OCI-LY7 (cell line): ENCODE results near the gene RBMS1. TPM values are rescaled to one million over a fixed set of nuclear protein-coding genes. Genes with fewer than 3 reads are reported as not detected.

Source experiments
- BruUV-seq: library from RNA; stranded (reverse); fragments of 400-500 nt; replicated peaks from 2 replicates; lab custom pipeline; 2021; lab: Mats Ljungman, UMichigan
- CTCF ChIA-PET: fragments of 300-600 bp; sonication (Branson Sonifier 250); formaldehyde crosslinking; loops from one replicate; lab custom pipeline; 2022; ENCODE audit warnings: antibody characterized with exemption; ENCODE audit not compliant: unreplicated experiment; lab: Charles Lee
- POLR2A ChIA-PET: fragments of 300-600 bp; sonication (Branson Sonifier 250); formaldehyde crosslinking; loops from one replicate; lab custom pipeline; 2022; ENCODE audit warnings: antibody characterized with exemption; lab: Charles Lee
- DNase-seq: peaks from one replicate; pipeline ENCODE4 v3.0.0-alpha.2; 2015; ENCODE audit warnings: low spot score
- H2AFZ ChIP-seq: fragments of 200-600 bp; sonication (generic), shearing (Covaris generic); 2 replicates; pipeline ENCODE4 v1.6.1; 2014; ENCODE audit warnings: mild to moderate bottlenecking, antibody characterized with exemption, low read length, moderate library complexity
- H3K27ac ChIP-seq: fragments of 200-600 bp; sonication (generic); 2 replicates; pipeline ENCODE4 v1.5.1; 2014; ENCODE audit warnings: mixed run types, low read depth, mild to moderate bottlenecking, moderate library complexity, low read length, inconsistent platforms; ENCODE audit not compliant: poor library complexity, severe bottlenecking
- H3K36me3 ChIP-seq: fragments of 200-600 bp; sonication (generic); 2 replicates; pipeline ENCODE4 v1.6.1; 2014; ENCODE audit warnings: mild to moderate bottlenecking, antibody characterized with exemption, low read length, moderate library complexity, mixed read lengths; ENCODE audit not compliant: insufficient read depth
- H3K4me1 ChIP-seq: fragments of 200-600 bp; sonication (generic); 2 replicates; pipeline ENCODE4 v1.5.1; 2014; ENCODE audit warnings: mild to moderate bottlenecking, low read length; ENCODE audit not compliant: insufficient read depth, poor library complexity, severe bottlenecking
- H3K4me2 ChIP-seq: fragments of 200-600 bp; sonication (generic); 2 replicates; pipeline ENCODE4 v1.6.1; 2014; ENCODE audit warnings: mild to moderate bottlenecking, low read length
- H3K4me3 ChIP-seq: fragments of 200-600 bp; sonication (generic); 2 replicates; pipeline ENCODE4 v1.5.1; 2014; ENCODE audit warnings: mild to moderate bottlenecking, low read depth, low read length; ENCODE audit not compliant: poor library complexity, severe bottlenecking
- H3K79me2 ChIP-seq: fragments of 200-600 bp; sonication (generic); 2 replicates; pipeline ENCODE4 v1.6.1; 2016; ENCODE audit warnings: low read depth, mild to moderate bottlenecking, low read length, moderate library complexity, mixed read lengths; ENCODE audit not compliant: insufficient read depth
- H3K9me2 ChIP-seq: fragments of 200-600 bp; sonication (generic); 2 replicates; pipeline ENCODE4 v1.6.1; 2016; ENCODE audit warnings: mild to moderate bottlenecking, low read length, mixed read lengths; ENCODE audit not compliant: insufficient read depth
- H3K9me3 ChIP-seq: fragments of 200-600 bp; sonication (generic); 2 replicates; pipeline ENCODE4 v1.6.1; 2014; ENCODE audit warnings: mild to moderate bottlenecking, mixed run types, low read length, mixed read lengths
- H4K20me1 ChIP-seq: fragments of 200-600 bp; sonication (generic); 2 replicates; pipeline ENCODE4 v1.6.1; 2014; ENCODE audit warnings: mild to moderate bottlenecking, antibody characterized with exemption, low read length, moderate library complexity, mixed read lengths; ENCODE audit not compliant: insufficient read depth
- EZH2phosphoT487 ChIP-seq: fragments of 200-600 bp; sonication (generic); IDR thresholded peaks from 2 replicates; pipeline ENCODE4 v1.6.1; 2018; ENCODE audit warnings: low read depth, borderline replicate concordance, mild to moderate bottlenecking, mixed run types, antibody characterized with exemption, low read length, moderate library complexity, mixed read lengths
- intact Hi-C: fragments of 100-400 bp; cut with micrococcal nuclease; formaldehyde crosslinking; loops from one replicate; pipeline ENCODE4 v1.10.0; 2022; ENCODE audit not compliant: unreplicated experiment
- total RNA-seq, 2 experiments: library from RNA; depleted of rRNA in 1 of 2; stranded (reverse); fragments of >200 nt in 1 of 2; shearing (Covaris generic) in 1 of 2; gene quantifications; 2 replicates each; pipeline ENCODE4 v1.2.3, GENCODE V29; 2014 to 2022
- TF ChIP-seq, protein P1 (sequence below): fragments of 200-600 bp; sonication (generic); conservative IDR thresholded peaks from 2 replicates; pipeline ENCODE4 v1.5.1; 2014; ENCODE audit warnings: mild to moderate bottlenecking, antibody characterized with exemption, low read length, moderate library complexity, mixed read lengths

RBMS1 gene
- total RNA-seq, 2 experiments from 2014 or later = 29.5 to 35.7 TPM

DNA sequence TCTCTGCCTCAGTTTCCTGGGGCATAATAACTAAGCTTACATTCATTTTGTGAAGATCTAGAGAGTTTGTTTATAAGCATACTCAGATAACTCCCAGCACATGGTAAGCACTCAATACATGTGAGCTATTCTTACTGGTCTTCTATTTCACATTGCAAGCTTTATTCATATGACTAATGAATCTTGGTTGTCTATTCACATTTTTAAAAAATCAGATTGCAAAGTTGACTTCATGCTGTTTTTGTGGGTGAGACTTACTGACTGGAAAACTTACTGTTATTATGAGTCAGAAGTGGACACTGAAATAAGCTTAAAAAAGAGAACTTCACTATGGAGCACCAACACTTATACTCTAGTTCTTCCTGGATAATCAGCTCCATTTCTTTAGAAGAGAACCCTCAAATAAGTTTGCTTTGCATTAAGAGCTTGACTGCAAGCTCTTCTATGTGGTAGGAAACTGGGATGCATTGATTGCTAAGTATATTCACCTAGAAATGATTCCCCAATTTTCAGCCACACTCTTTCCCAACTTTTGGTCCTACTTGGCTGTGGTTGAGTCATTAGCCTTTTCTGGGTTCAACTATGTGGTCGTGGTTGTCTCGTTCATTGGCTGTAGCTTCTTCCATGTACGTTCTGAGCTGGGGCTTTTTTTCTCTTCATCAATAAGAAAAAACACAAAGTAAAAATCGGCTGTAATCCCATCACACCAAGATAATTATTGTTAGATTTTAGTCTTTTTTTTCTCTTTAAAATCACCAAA is 29.5 kb upstream of the RBMS1 start:
- no peak for TF ChIP-seq EZH2phosphoT487
- TF ChIP-seq, protein P1, sequence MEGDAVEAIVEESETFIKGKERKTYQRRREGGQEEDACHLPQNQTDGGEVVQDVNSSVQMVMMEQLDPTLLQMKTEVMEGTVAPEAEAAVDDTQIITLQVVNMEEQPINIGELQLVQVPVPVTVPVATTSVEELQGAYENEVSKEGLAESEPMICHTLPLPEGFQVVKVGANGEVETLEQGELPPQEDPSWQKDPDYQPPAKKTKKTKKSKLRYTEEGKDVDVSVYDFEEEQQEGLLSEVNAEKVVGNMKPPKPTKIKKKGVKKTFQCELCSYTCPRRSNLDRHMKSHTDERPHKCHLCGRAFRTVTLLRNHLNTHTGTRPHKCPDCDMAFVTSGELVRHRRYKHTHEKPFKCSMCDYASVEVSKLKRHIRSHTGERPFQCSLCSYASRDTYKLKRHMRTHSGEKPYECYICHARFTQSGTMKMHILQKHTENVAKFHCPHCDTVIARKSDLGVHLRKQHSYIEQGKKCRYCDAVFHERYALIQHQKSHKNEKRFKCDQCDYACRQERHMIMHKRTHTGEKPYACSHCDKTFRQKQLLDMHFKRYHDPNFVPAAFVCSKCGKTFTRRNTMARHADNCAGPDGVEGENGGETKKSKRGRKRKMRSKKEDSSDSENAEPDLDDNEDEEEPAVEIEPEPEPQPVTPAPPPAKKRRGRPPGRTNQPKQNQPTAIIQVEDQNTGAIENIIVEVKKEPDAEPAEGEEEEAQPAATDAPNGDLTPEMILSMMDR = no peak
- H3K79me2 ChIP-seq = no peaks in the 10 kb centered on the region
- no peak overlapping the region for H3K27ac ChIP-seq
- no TSS peak for BruUV-seq
- intact Hi-C loops = no loop called here
- no peaks in the 10 kb centered on the region for H3K9me2 ChIP-seq
- H4K20me1 ChIP-seq = no peaks in the 10 kb centered on the region
- H3K4me3 ChIP-seq = no peak overlapping the region
- H3K4me1 ChIP-seq = no peaks in the 10 kb centered on the region
- no peak overlapping the region for H2AFZ ChIP-seq
- no peak for DNase-seq
- POLR2A ChIA-PET = interaction anchor here (0.7 to 1.3 kb wide), 3 partner anchors 12 to 152 kb away, joined by 3 to 5 read pairs (median 4); no protein-coding TSS in a partner anchor
- H3K4me2 ChIP-seq = no peak overlapping the region
- H3K9me3 ChIP-seq = no peaks in the 10 kb centered on the region
- no peaks in the 10 kb centered on the region for H3K36me3 ChIP-seq
- CTCF ChIA-PET = no interaction called here

DNA sequence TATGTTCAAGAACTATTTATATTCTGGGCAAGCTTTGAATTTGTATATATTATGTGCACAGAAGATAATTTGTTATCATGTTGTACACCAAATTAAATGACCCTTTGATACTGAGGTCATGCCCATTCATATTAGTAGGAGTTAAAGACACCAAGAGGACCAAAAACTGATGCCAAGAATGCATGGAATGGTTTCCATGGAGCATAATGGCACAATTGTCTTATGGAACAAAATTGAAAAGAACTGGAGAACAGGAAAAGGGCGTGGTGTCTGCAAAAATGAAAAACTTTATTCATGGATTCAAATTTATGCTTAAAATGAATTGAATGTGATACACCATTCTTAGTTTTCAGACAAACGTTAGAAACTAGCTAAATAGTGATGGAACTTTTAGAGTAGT is 24.1 kb upstream of the RBMS1 start:
- no peak for DNase-seq
- BruUV-seq = no TSS peak
- intact Hi-C loops = no loop called here
- H3K4me2 ChIP-seq = no peak overlapping the region
- no peak for TF ChIP-seq EZH2phosphoT487
- TF ChIP-seq, protein P1 = no peak
- no peaks in the 10 kb centered on the region for H3K9me3 ChIP-seq
- CTCF ChIA-PET = no interaction called here
- POLR2A ChIA-PET = interaction anchor here (0.7 to 1.4 kb wide), 2 partner anchors 15 to 355 kb away, joined by 3 read pairs; no protein-coding TSS in a partner anchor
- H3K4me3 ChIP-seq = no peak overlapping the region
- H4K20me1 ChIP-seq = no peaks in the 10 kb centered on the region
- H3K36me3 ChIP-seq = no peaks in the 10 kb centered on the region
- no peaks in the 10 kb centered on the region for H3K9me2 ChIP-seq
- H3K27ac ChIP-seq = no peak overlapping the region
- no peaks in the 10 kb centered on the region for H3K79me2 ChIP-seq
- H3K4me1 ChIP-seq = no peaks in the 10 kb centered on the region
- H2AFZ ChIP-seq = no peak overlapping the region
